K562 (cell line): ENCODE measurements around the gene LDLR. TPM values are rescaled to one million over a fixed set of nuclear protein-coding genes. Genes with fewer than 3 reads are reported as not detected.

Experiments used
- ATAC-seq: fragments of 200-7000 bp; cut with Tn5 transposase; 3 replicates; pipeline ENCODE4 v1.9.1; 2020; ENCODE audit warnings: moderate library complexity
- BruUV-seq: library from RNA; stranded (reverse); fragments of 400-500 nt; replicated peaks from 2 replicates; lab custom pipeline; 2021; lab: Mats Ljungman, UMichigan
- CTCF ChIA-PET: fragments of 300-600 bp; formaldehyde crosslinking; extraction: SDS; loops from one replicate; lab custom pipeline; 2021; ENCODE audit warnings: low intra/inter-chr PET ratio; lab: Yijun Ruan, JAX
- POLR2A ChIA-PET: fragments of 300-600, 350-650 bp; sonication (Branson Sonifier 250); formaldehyde crosslinking; extraction: SDS; loops from one replicate; lab custom pipeline; 2021; ENCODE audit warnings: antibody characterized with exemption, inconsistent platforms; lab: Yijun Ruan, JAX
- DNase-seq, 4 experiments: peaks; one replicate each; pipeline versions ENCODE4 v3.0.0 to v3.0.0-alpha.2; 2011 to 2018; ENCODE audit warnings: low spot score in 3 of 4, mixed read lengths in 3 of 4; ENCODE audit errors: extremely low read depth in 1 of 4
- FAIRE-seq: peaks from 2 replicates; lab custom pipeline; 2011; peaks lifted over from hg19 to GRCh38; lab: Jason Lieb, UNC
- H2AFZ ChIP-seq: 2 replicates; pipeline ENCODE4 v1.6.0; 2011; ENCODE audit warnings: low read depth, low read length, control low read depth, inconsistent platforms
- H3K27ac ChIP-seq: fragments of 200-600 bp; 3 replicates; pipeline ENCODE4 v1.8.0; 2011; ENCODE audit warnings: low read depth, mild to moderate bottlenecking, control low read depth, inconsistent platforms, low read length, moderate library complexity, mixed read lengths; ENCODE audit errors: extremely low read depth
- H3K27me3 ChIP-seq, 2 experiments: fragments of 300-600 bp in 1 of 2; 2 replicates in 1 of 2; 3 replicates in 1 of 2; pipeline versions ENCODE4 v1.6.0 to v1.8.0; 2011; ENCODE audit warnings: inconsistent platforms in 2 of 2, low read length in 2 of 2, mild to moderate bottlenecking in 1 of 2, mixed read lengths in 1 of 2, moderate library complexity in 1 of 2; ENCODE audit not compliant: control insufficient read depth in 2 of 2, insufficient read depth in 2 of 2
- H3K36me3 ChIP-seq: fragments of 300-600 bp; 3 replicates; pipeline ENCODE4 v1.8.0; 2011; ENCODE audit warnings: mild to moderate bottlenecking, low read length, inconsistent platforms; ENCODE audit not compliant: control insufficient read depth, insufficient read depth
- H3K4me1 ChIP-seq, 2 experiments: fragments of 200-600 bp in 1 of 2; replicated peaks in 1 of 2; 2 replicates in 1 of 2; 3 replicates in 1 of 2; pipeline versions ENCODE4 v1.5.1 to v1.8.0; 2011; ENCODE audit warnings: inconsistent platforms in 2 of 2, low read length in 2 of 2, mild to moderate bottlenecking in 1 of 2, mixed read lengths in 1 of 2, moderate library complexity in 1 of 2; ENCODE audit not compliant: control insufficient read depth in 2 of 2, insufficient read depth in 2 of 2
- H3K4me2 ChIP-seq: 2 replicates; pipeline ENCODE4 v1.6.1; 2011; ENCODE audit warnings: low read length, control low read depth, inconsistent platforms, mixed read lengths; ENCODE audit not compliant: insufficient read depth
- H3K4me3 ChIP-seq: fragments of 200-600 bp; sonication (generic), shearing (Covaris generic); 2 replicates; pipeline ENCODE4 v1.5.1; 2016; ENCODE audit warnings: control low read depth, inconsistent platforms
- H3K79me2 ChIP-seq: fragments of 200-600 bp; 3 replicates; pipeline ENCODE4 v1.8.0; 2011; ENCODE audit warnings: low read length, inconsistent platforms; ENCODE audit not compliant: control insufficient read depth, insufficient read depth
- H3K9ac ChIP-seq, 2 experiments: 2 replicates each; pipeline versions ENCODE4 v1.6.0 to v1.6.1; 2011; ENCODE audit warnings: low read depth in 2 of 2, low read length in 2 of 2, control low read depth in 1 of 2, inconsistent platforms in 1 of 2, mild to moderate bottlenecking in 1 of 2, mixed read lengths in 1 of 2; ENCODE audit not compliant: insufficient read depth in 1 of 2
- H3K9me1 ChIP-seq: one replicate; pipeline ENCODE4 v1.6.0; 2011; ENCODE audit warnings: inconsistent platforms, mild to moderate bottlenecking, low read length, moderate library complexity; ENCODE audit not compliant: control insufficient read depth, insufficient read depth
- H3K9me3 ChIP-seq: replicated peaks from 2 replicates; pipeline ENCODE4 v1.5.1; 2011; ENCODE audit warnings: low read depth, low read length, inconsistent platforms; ENCODE audit not compliant: control insufficient read depth, insufficient read depth
- H4K20me1 ChIP-seq: replicated peaks from 2 replicates; pipeline ENCODE4 v1.6.1; 2011; ENCODE audit warnings: low read length, inconsistent platforms, mixed read lengths; ENCODE audit not compliant: control insufficient read depth, insufficient read depth
- ARID4B ChIP-seq: sonication (generic); formaldehyde crosslinking; IDR thresholded peaks from 2 replicates; pipeline ENCODE4 v1.8.0; 2022; ENCODE audit warnings: mild to moderate bottlenecking, missing genetic modification reagents
- BHLHE40 ChIP-seq: IDR thresholded peaks from 2 replicates; pipeline ENCODE4 v1.6.1; 2011; ENCODE audit warnings: low read length, improper control_type of control experiment
- HDAC8 ChIP-seq: fragments of 450-650 bp; IDR thresholded peaks from 2 replicates; pipeline ENCODE4 v1.6.1; 2016; ENCODE audit warnings: mild to moderate bottlenecking, missing genetic modification characterization, moderate library complexity, missing compliant biosample characterization
- MEIS2 ChIP-seq: fragments of 450-650 bp; IDR thresholded peaks from 2 replicates; pipeline ENCODE4 v1.6.1; 2014; ENCODE audit warnings: mild to moderate bottlenecking; ENCODE audit not compliant: partially characterized antibody
- ZBED1 ChIP-seq: IDR thresholded peaks from 2 replicates; pipeline ENCODE4 v1.6.1; 2014
- ZFX ChIP-seq: sonication (generic); formaldehyde crosslinking; IDR thresholded peaks from 2 replicates; pipeline ENCODE4 v1.8.0; 2022; ENCODE audit warnings: mild to moderate bottlenecking, missing genetic modification reagents, moderate library complexity
- ZKSCAN1 ChIP-seq: fragments of 150-350 bp; IDR thresholded peaks from 2 replicates; pipeline ENCODE4 v1.6.1; 2016; ENCODE audit warnings: low read depth, low read length
- ZNF263 ChIP-seq: sonication (generic); formaldehyde crosslinking; IDR thresholded peaks from 2 replicates; pipeline ENCODE4 v1.8.0; 2022; ENCODE audit warnings: mild to moderate bottlenecking, missing genetic modification reagents, borderline replicate concordance
- WGBS: fragments of 100-300 bp; shearing (Covaris generic); methylation state at CpG from one replicate; pipeline ENCODE4 v1.1.6; 2016; ENCODE audit warnings: low coverage, mixed read lengths; ENCODE audit not compliant: insufficient coverage; ENCODE audit errors: missing lambda C conversion rate; 5-methylcytosine and 5-hydroxymethylcytosine counted together
- in situ Hi-C: fragments of 300-500 bp; cut with MboI; formaldehyde crosslinking; loops from 4 replicates; pipeline ENCODE4 v1.15.0; 2018; ENCODE audit warnings: inconsistent platforms, mixed read lengths
- intact Hi-C: fragments of 100-400 bp; cut with micrococcal nuclease; formaldehyde crosslinking; loops from 2 replicates; pipeline ENCODE4 v1.14.2; 2022
- polyA plus RNA-seq, 8 experiments: library from polyadenylated mRNA; depleted of rRNA in 4 of 8; stranded (reverse) in 5 of 8; unstranded in 3 of 8; fragments of >200 nt; fragmentation: Nextera tagmentation in 2 of 8; fragmentation: Illumina TruSeq in 1 of 8; extraction: Ambion mirVana in 2 of 8; extraction: Trizol in 1 of 8; gene quantifications; 2 replicates each; pipeline versions ENCODE4 v1.2.1 to v1.2.3, GENCODE V29; 2011 to 2014; ENCODE audit warnings: inconsistent platforms in 1 of 8, missing spikeins in 1 of 8
- total RNA-seq, 7 experiments: library from RNA; depleted of rRNA in 6 of 7; stranded (reverse); fragments of >200 nt in 6 of 7; fragmentation: Illumina TruSeq in 2 of 7; extraction: Trizol in 2 of 7; gene quantifications; 2 replicates each; pipeline versions ENCODE4 v1.2.1 to v1.2.3, GENCODE V29; 2011 to 2021; ENCODE audit warnings: low replicate concordance in 1 of 7
- TF ChIP-seq, protein P1 (sequence below): sonication (generic); formaldehyde crosslinking; IDR thresholded peaks from 2 replicates; pipeline ENCODE4 v1.8.1; 2023; ENCODE audit warnings: mild to moderate bottlenecking, missing genetic modification reagents
- TF ChIP-seq, protein P2 (sequence below): fragments of 450-650 bp; IDR thresholded peaks from 2 replicates; pipeline ENCODE4 v1.6.1; 2017; ENCODE audit warnings: antibody characterized with exemption, mild to moderate bottlenecking

LDLR gene
- total and polyA plus RNA-seq, 9 of the 15 experiments (the other 6 are each of a cell fraction or from before 2014, with no cell fraction given) = 19.9 to 114 (median 56.3) TPM

DNA sequence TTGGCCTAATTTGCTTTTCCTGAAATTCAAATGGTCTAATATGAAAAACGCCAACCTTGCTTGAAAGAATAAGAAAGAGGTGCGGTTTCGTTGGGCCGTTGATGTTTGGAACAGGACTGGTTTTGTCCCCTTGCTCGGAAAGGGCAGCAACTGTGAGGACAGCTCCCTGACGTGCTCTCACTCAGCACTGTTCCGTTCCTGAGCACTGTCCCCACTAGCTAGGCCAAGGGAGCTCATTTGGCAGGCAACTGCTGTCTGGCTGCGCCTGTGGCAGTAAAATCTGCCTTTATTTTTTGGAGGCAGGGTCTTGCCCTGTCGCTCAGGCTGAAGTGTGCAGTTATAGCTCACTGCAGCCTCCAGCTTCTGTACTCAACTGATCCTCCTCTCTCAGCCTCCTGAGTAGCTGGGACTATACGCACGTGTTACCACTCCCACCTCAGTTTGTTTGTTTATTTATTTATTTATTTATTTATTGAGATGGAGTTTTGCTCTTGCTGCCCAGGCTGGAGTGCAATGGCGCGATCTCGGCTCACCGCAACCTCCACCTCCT, 4.5 kb downstream of the LDLR start:
- Histone ChIP-seq H3K27ac (peak overlapping the region; percentile 81), H3K9me3 (no peaks in the 10 kb centered on the region), H3K4me1 (peaks cover 41 to 44% of the 10 kb centered on the region in 2 experiments), H3K4me2 (peak overlapping the region; percentile 97), H3K9me1 (peaks cover 13% of the 10 kb centered on the region), H3K79me2 (peaks cover 99% of the 10 kb centered on the region), H3K4me3 (peak overlapping the region; percentile 98), H3K27me3 (no peaks in the 10 kb centered on the region), H3K36me3 (peaks cover 80% of the 10 kb centered on the region), H3K9ac (peak overlapping the region; percentile 82 to 97), H4K20me1 (peaks cover 69% of the 10 kb centered on the region), H2AFZ (no peak overlapping the region)
- ATAC-seq = no peak
- 58% methylated on average over 15 of the region's 15 CpGs for WGBS
- POLR2A ChIA-PET = interaction anchor here (0.6 to 6.1 kb wide), 8 partner anchors 8 to 214 kb away, joined by 3 to 54 read pairs (median 4); no protein-coding TSS in a partner anchor
- FAIRE-seq = no peak
- peak in 1 of 4 experiments; percentile 33 for DNase-seq
- in situ Hi-C loops (no loop called here), intact Hi-C loops (loop anchor here (5.0 kb wide), 1 partner anchor 56 kb away; no protein-coding TSS in a partner anchor)
- CTCF ChIA-PET = no interaction called here
- BruUV-seq = no TSS peak
- TF ChIP-seq, protein P1, sequence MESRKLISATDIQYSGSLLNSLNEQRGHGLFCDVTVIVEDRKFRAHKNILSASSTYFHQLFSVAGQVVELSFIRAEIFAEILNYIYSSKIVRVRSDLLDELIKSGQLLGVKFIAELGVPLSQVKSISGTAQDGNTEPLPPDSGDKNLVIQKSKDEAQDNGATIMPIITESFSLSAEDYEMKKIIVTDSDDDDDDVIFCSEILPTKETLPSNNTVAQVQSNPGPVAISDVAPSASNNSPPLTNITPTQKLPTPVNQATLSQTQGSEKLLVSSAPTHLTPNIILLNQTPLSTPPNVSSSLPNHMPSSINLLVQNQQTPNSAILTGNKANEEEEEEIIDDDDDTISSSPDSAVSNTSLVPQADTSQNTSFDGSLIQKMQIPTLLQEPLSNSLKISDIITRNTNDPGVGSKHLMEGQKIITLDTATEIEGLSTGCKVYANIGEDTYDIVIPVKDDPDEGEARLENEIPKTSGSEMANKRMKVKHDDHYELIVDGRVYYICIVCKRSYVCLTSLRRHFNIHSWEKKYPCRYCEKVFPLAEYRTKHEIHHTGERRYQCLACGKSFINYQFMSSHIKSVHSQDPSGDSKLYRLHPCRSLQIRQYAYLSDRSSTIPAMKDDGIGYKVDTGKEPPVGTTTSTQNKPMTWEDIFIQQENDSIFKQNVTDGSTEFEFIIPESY = peak; percentile 45; the same call in 1 of the 2 replicates
- TF ChIP-seq ZBED1 = no peak
- TF ChIP-seq, protein P2, sequence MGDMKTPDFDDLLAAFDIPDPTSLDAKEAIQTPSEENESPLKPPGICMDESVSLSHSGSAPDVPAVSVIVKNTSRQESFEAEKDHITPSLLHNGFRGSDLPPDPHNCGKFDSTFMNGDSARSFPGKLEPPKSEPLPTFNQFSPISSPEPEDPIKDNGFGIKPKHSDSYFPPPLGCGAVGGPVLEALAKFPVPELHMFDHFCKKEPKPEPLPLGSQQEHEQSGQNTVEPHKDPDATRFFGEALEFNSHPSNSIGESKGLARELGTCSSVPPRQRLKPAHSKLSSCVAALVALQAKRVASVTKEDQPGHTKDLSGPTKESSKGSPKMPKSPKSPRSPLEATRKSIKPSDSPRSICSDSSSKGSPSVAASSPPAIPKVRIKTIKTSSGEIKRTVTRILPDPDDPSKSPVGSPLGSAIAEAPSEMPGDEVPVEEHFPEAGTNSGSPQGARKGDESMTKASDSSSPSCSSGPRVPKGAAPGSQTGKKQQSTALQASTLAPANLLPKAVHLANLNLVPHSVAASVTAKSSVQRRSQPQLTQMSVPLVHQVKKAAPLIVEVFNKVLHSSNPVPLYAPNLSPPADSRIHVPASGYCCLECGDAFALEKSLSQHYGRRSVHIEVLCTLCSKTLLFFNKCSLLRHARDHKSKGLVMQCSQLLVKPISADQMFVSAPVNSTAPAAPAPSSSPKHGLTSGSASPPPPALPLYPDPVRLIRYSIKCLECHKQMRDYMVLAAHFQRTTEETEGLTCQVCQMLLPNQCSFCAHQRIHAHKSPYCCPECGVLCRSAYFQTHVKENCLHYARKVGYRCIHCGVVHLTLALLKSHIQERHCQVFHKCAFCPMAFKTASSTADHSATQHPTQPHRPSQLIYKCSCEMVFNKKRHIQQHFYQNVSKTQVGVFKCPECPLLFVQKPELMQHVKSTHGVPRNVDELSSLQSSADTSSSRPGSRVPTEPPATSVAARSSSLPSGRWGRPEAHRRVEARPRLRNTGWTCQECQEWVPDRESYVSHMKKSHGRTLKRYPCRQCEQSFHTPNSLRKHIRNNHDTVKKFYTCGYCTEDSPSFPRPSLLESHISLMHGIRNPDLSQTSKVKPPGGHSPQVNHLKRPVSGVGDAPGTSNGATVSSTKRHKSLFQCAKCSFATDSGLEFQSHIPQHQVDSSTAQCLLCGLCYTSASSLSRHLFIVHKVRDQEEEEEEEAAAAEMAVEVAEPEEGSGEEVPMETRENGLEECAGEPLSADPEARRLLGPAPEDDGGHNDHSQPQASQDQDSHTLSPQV = peak; percentile 18; the same call in 1 of the 2 replicates
- TF ChIP-seq HDAC8 (tag) = no peak
- 0 out of 2 replicates have a peak, but pooled peaks have one; percentile 25 for TF ChIP-seq ZNF263 (CRISPR knock-in tag)
- 0 out of 2 replicates have a peak, but pooled peaks have one; percentile 3 for TF ChIP-seq ZKSCAN1
- 0 out of 2 replicates have a peak, but pooled peaks have one; percentile 71 for TF ChIP-seq ARID4B
- TF ChIP-seq MEIS2 = no peak
- TF ChIP-seq BHLHE40 = peak; percentile 23; the same call in 1 of the 2 replicates
- peak; percentile 12; the same call in 1 of the 2 replicates for TF ChIP-seq ZFX (CRISPR knock-in tag)
